ENCODE measurements around the gene ZC3H11A.

The ZC3H11A gene

GRCh38 chr1:203839081-203839480 lies 43.7 kb downstream of the ZC3H11A start:
- DNase-seq (ENCODE audit: low spot score) (no peak), FAIRE-seq (no peak)

GRCh38 chr1:203840208-203840808 lies 44.9 kb downstream of the ZC3H11A start:
- DNase-seq (ENCODE audit: low spot score) (no peak), FAIRE-seq (no peak)

GRCh38 chr1:203842559-203842876 lies 47.1 kb downstream of the ZC3H11A start:
- no peak for FAIRE-seq
- no peak for DNase-seq (ENCODE audit: low spot score)

DNA sequence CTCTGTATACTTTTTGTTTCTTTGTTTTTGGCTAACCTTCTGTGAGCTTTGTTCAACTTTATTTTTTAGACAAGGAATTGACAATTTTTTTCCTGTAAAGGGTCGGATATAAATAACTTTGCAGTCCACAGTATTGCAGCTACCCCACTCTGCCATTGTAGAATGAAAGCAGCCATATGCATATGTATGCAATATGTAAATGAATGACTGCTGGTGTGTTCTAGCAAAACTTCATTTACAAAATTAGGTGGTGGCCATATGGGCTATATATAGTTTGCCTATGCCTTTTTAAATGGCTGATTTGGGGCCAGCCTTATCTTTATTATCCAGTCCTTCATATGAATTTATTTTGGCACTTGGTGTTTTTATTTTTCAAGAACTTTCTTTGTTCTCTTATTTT lies 48.0 kb downstream of the ZC3H11A start:
- FAIRE-seq (no peak), DNase-seq (ENCODE audit: low spot score) (no peak)

Data from urothelium cell line (cell line).